GM21390 (cell line): ENCODE measurements around the gene VBP1.
A peak's percentile ranks its signal among the peaks of the same experiment; 100 is the strongest.
"Not testable (repeated sequence)": the region's sequence is repeated elsewhere in the genome, so short reads cannot be mapped to it uniquely, and the experiment has no call there.

ENCODE experiments used
- ATAC-seq: cut with Tn5 transposase; IDR thresholded peaks from one replicate; pipeline ENCODE4 v1.9.1; 2021; ENCODE audit not compliant: unreplicated experiment

VBP1 gene

GRCh38 chrX:155263854-155264628 is 47.8 kb downstream of the VBP1 start, which contains the start of gene RAB39B:
Gene RAB39B, minus strand, starts transcription at chrX:155264491. Its CDS starts 203 bp downstream, at chrX:155264288.
- ATAC-seq, result peak; percentile 90

DNA sequence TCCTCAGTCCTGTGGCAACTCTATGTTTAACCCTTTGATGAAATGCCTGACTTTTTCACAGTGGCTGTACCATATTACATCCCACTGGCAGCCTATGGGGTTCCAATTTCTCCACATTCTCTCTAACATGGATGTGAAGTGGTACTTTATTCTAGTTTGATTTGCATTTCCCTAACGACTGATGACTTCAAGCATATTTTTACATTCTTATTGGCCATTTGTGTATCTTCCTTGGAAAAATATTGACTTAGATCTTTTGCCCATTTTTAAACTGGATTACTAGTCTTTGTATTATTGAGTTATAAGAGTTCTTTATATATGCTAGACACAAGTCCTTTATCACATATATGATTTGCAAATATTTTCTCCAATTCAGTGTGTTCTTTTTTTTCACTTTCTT is 50.2 kb downstream of the VBP1 start:
- ATAC-seq, result no peak

DNA sequence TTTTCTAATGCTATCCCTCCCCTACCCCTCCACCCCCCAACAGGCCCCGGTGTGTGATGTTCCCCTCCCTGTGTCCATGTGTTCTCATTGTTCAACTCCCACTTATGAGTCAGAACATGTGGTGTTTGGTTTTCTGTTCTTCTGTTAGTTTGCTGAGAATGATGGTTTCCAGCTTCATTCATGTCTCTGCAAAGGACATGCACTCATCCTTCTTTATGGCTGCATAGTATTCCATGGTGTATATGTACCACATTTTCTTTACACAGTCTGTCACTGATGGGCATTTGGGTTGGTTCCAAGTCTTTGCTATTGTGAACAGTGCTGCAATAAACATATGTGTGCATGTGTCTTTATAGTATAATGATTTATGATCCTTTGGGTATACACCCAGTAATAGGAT is 51.7 kb downstream of the VBP1 start:
- not testable (repeated sequence) for ATAC-seq

DNA sequence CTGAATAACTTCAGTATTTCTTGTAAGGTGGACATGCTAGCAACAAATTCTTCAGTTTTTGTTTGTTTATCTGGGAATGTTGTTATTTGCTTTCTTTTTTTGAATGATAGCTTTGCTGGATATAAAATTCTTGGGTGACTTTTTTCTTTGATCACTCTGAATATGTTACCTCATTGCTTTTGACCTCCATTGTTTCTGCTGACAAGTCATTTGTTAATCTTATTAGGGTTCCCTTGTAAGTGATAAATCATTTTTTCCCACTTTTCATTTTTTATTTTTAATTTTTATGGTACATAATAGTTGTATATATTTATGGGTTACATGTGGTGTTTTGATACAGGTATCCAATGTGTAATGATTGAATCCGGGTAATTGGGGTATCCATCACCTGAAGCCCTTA is 54.7 kb downstream of the VBP1 start:
- no peak for ATAC-seq

DNA sequence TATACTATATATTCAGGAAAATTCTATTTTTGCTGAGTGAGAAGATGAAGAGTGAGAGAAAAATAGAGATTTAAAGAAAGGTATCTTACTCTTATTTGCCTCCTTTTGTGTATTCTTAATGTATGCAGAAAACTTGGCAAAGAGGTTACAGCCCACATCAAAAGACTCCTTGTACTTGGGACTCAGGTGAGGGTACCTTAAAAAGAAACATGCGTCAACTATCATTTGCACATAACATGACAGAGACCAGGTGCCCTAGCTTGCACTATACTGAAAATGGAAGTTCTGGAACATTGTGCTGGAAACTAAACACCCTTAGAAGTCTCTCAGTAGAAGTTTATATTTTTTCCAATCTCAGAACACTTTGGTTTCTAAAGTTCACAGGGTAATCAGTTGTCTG is 63.6 kb downstream of the VBP1 start:
- no peak for ATAC-seq
